Measurements from ENCODE around the gene SMKR1. TPM values are rescaled to one million over a fixed set of nuclear protein-coding genes. Genes with fewer than 3 reads are reported as not detected.
A peak's percentile ranks its signal among the peaks of the same experiment; 100 is the strongest.

The SMKR1 gene
- polyA plus RNA-seq, 2 of the 4 experiments (the other 2 are of a cell fraction) = 12.2 to 13.6 TPM

DNA sequence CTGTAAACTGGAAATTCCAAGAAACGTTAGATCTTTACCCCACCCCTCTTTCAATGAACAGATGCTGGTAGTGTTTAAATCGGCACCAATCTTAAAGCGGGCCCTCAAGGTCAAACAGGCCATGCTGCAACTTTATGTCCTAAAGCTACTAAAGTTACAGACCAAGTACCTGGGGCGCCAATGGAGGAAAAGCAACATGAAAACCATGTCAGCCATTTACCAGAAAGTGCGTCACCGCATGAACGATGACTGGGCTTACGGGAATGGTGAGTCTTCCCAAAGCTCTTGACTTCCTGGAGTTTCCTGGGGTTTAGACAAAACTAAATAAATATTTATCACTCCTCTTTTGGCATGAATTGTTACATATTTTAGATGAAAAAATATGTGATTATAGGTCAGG is 19.6 kb upstream of the SMKR1 start:
- no peak overlapping the region for H3K4me3 ChIP-seq
- no peak overlapping the region for H3K4me2 ChIP-seq
- 93% methylated on average over 8 of the region's 8 CpGs for WGBS (ENCODE audit: missing lambda C conversion rate)
- ChIA-PET POLR2A (no interaction called here), CTCF (interaction anchor here (0.8 to 1.9 kb wide), 4 partner anchors 11 to 265 kb away, joined by 3 to 8 read pairs (median 4); no protein-coding TSS in a partner anchor)
- TF ChIP-seq SREBF2 (IDR thresholded peaks at IDR 0.05) (no peak), CBX2 (IDR thresholded peaks at IDR 0.05; ENCODE audit: borderline replicate concordance, low read depth) (no peak), ZC3H11A (IDR thresholded peaks at IDR 0.05) (no peak), CBX8 (IDR thresholded peaks at IDR 0.05) (no peak), FOSL2 (IDR thresholded peaks at IDR 0.05) (no peak), FOSL2 (CRISPR knock-in tag; IDR thresholded peaks at IDR 0.05) (no peak)
- TF ChIP-seq, protein P1, sequence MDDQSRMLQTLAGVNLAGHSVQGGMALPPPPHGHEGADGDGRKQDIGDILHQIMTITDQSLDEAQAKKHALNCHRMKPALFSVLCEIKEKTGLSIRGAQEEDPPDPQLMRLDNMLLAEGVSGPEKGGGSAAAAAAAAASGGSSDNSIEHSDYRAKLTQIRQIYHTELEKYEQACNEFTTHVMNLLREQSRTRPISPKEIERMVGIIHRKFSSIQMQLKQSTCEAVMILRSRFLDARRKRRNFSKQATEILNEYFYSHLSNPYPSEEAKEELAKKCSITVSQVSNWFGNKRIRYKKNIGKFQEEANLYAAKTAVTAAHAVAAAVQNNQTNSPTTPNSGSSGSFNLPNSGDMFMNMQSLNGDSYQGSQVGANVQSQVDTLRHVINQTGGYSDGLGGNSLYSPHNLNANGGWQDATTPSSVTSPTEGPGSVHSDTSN (IDR thresholded peaks at IDR 0.05) = no peak
- TF ChIP-seq, protein P2, sequence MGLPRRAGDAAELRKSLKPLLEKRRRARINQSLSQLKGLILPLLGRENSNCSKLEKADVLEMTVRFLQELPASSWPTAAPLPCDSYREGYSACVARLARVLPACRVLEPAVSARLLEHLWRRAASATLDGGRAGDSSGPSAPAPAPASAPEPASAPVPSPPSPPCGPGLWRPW (IDR thresholded peaks at IDR 0.05) = no peak
- H3K9me3 ChIP-seq = no peaks in the 10 kb centered on the region
- DNase-seq (ENCODE audit: low read depth in 1 of 2, low spot score in 1 of 2) = no peak
- FAIRE-seq = no peak
- H3K27ac ChIP-seq = no peak overlapping the region
- ATAC-seq = no peak
- H3K4me1 ChIP-seq = no peaks in the 10 kb centered on the region

DNA sequence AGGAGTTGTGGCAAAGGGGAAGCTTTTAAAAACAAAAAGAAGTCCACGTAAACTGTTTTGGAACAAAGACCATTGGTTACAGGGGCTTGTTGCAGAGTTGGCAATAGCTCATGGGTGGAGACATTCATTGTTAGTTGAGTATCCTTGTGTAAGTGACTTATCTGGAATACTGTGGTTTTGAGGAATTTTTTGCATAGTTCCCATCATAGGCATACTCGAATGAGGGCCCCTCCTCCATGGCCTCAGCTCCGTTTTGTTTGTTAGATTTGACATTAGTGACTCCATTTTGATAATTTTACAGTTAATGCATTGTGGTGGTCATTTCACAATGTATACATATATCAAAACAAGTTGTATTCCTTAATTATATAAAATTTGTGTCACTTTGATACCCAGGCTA is 12.8 kb upstream of the SMKR1 start:
- Histone ChIP-seq H3K4me2 (no peak overlapping the region), H3K9me3 (no peaks in the 10 kb centered on the region), H3K4me1 (no peaks in the 10 kb centered on the region), H3K27ac (no peak overlapping the region), H3K4me3 (no peak overlapping the region)
- no peak for FAIRE-seq
- ChIA-PET POLR2A (no interaction called here), CTCF (interaction anchor here (0.7 kb wide), 2 partner anchors 12 to 122 kb away, joined by 3 read pairs; no protein-coding TSS in a partner anchor)
- no peak for DNase-seq (ENCODE audit: low read depth in 1 of 2, low spot score in 1 of 2)
- TF ChIP-seq CHD2 (IDR thresholded peaks at IDR 0.05; ENCODE audit: low read length, partially characterized antibody) (no peak), NFE2L2 (conservative IDR thresholded peaks at IDR 0.05; ENCODE audit: low read length) (no peak), HOXB13 (CRISPR knock-in tag; IDR thresholded peaks at IDR 0.05; ENCODE audit: low read depth) (0 out of 2 replicates have a peak, but pooled peaks have one; percentile 26), EHF (CRISPR knock-in tag; IDR thresholded peaks at IDR 0.05) (no peak)
- TF ChIP-seq, protein P3, sequence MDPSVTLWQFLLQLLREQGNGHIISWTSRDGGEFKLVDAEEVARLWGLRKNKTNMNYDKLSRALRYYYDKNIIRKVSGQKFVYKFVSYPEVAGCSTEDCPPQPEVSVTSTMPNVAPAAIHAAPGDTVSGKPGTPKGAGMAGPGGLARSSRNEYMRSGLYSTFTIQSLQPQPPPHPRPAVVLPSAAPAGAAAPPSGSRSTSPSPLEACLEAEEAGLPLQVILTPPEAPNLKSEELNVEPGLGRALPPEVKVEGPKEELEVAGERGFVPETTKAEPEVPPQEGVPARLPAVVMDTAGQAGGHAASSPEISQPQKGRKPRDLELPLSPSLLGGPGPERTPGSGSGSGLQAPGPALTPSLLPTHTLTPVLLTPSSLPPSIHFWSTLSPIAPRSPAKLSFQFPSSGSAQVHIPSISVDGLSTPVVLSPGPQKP (IDR thresholded peaks at IDR 0.05; ENCODE audit: low read depth, low read length) = no peak
- TF ChIP-seq, protein P4, sequence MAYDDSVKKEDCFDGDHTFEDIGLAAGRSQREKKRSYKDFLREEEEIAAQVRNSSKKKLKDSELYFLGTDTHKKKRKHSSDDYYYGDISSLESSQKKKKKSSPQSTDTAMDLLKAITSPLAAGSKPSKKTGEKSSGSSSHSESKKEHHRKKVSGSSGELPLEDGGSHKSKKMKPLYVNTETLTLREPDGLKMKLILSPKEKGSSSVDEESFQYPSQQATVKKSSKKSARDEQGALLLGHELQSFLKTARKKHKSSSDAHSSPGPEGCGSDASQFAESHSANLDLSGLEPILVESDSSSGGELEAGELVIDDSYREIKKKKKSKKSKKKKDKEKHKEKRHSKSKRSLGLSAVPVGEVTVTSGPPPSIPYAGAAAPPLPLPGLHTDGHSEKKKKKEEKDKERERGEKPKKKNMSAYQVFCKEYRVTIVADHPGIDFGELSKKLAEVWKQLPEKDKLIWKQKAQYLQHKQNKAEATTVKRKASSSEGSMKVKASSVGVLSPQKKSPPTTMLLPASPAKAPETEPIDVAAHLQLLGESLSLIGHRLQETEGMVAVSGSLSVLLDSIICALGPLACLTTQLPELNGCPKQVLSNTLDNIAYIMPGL (CRISPR knock-in tag; IDR thresholded peaks at IDR 0.05; ENCODE audit: borderline replicate concordance) = no peak
- WGBS (ENCODE audit: missing lambda C conversion rate) = 48% methylated on average over 3 of the region's 3 CpGs
- ATAC-seq = no peak

DNA sequence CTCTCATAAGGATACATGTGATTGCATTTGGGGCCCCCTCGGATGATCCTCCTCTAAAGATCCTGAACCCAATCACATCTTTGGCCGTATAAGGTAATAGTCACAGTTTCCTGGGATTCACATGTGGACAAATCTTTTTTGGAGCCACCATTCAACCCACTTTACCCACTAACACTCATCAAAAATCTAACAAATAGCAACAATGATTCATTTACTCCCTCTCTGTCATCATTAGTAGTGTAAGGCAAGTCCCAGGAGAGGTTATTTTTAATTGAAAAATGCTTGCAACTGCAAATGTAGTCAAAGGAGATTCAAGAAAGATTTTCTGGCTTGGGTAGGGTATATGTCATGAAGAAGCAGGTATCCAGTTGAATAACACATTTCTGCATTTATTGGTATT is 9.9 kb upstream of the SMKR1 start:
- ChIA-PET POLR2A (no interaction called here), CTCF (no interaction called here)
- no peak for DNase-seq (ENCODE audit: low read depth in 1 of 2, low spot score in 1 of 2)
- H3K9me3 ChIP-seq = no peaks in the 10 kb centered on the region
- no peak for FAIRE-seq
- no peak overlapping the region for H3K4me2 ChIP-seq
- no peak overlapping the region for H3K4me3 ChIP-seq
- no peak overlapping the region for H3K27ac ChIP-seq
- H3K4me1 ChIP-seq = no peaks in the 10 kb centered on the region
- WGBS (ENCODE audit: missing lambda C conversion rate) = 79% methylated on average over 2 of the region's 2 CpGs
- no peak for ATAC-seq
- TF ChIP-seq CBX2 (IDR thresholded peaks at IDR 0.05; ENCODE audit: borderline replicate concordance, low read depth) (no peak), SREBF2 (IDR thresholded peaks at IDR 0.05) (no peak), HOXB5 (CRISPR knock-in tag; IDR thresholded peaks at IDR 0.05) (no peak), SMC3 (IDR thresholded peaks at IDR 0.05) (no peak), MAFK (IDR thresholded peaks at IDR 0.05; ENCODE audit: partially characterized antibody) (no peak), TP53 (CRISPR knock-in tag; IDR thresholded peaks at IDR 0.05) (no peak), FOSB (CRISPR knock-in tag; IDR thresholded peaks at IDR 0.05) (no peak), RCOR1 (IDR thresholded peaks at IDR 0.05; ENCODE audit: low read depth, low read length) (no peak)
- TF ChIP-seq, protein P5, sequence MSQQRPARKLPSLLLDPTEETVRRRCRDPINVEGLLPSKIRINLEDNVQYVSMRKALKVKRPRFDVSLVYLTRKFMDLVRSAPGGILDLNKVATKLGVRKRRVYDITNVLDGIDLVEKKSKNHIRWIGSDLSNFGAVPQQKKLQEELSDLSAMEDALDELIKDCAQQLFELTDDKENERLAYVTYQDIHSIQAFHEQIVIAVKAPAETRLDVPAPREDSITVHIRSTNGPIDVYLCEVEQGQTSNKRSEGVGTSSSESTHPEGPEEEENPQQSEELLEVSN (IDR thresholded peaks at IDR 0.05; ENCODE audit: borderline replicate concordance, low read depth) = no peak
- TF ChIP-seq, protein P6, sequence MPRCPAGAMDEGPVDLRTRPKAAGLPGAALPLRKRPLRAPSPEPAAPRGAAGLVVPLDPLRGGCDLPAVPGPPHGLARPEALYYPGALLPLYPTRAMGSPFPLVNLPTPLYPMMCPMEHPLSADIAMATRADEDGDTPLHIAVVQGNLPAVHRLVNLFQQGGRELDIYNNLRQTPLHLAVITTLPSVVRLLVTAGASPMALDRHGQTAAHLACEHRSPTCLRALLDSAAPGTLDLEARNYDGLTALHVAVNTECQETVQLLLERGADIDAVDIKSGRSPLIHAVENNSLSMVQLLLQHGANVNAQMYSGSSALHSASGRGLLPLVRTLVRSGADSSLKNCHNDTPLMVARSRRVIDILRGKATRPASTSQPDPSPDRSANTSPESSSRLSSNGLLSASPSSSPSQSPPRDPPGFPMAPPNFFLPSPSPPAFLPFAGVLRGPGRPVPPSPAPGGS (IDR thresholded peaks at IDR 0.05) = no peak
- TF ChIP-seq, protein P7, sequence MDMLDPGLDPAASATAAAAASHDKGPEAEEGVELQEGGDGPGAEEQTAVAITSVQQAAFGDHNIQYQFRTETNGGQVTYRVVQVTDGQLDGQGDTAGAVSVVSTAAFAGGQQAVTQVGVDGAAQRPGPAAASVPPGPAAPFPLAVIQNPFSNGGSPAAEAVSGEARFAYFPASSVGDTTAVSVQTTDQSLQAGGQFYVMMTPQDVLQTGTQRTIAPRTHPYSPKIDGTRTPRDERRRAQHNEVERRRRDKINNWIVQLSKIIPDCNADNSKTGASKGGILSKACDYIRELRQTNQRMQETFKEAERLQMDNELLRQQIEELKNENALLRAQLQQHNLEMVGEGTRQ (IDR thresholded peaks at IDR 0.05) = no peak
